ENCODE measurements around the gene RETREG3.
"Not testable (repeated sequence)": the region's sequence is repeated elsewhere in the genome, so short reads cannot be mapped to it uniquely, and the experiment has no call there.

- not testable (repeated sequence) for TF ChIP-seq CTCF, POLR2A (IDR thresholded peaks at IDR 0.05)
Measured at GRCh38 chr17:42627032-42627764, 18.0 kb upstream of the RETREG3 start.
